Measurements from ENCODE around the gene FGFR2. TPM values are rescaled to one million over a fixed set of nuclear protein-coding genes. Genes with fewer than 3 reads are reported as not detected.
"Not testable (repeated sequence)": the region's sequence is repeated elsewhere in the genome, so short reads cannot be mapped to it uniquely, and the experiment has no call there.

Gene FGFR2
- total RNA-seq, 1 donor from 2014 or later = not detected

GRCh38 chr10:121526135-121526790 is 72.0 kb downstream of the FGFR2 start:
- DNase-seq (ENCODE audit: low read depth) = no peak

- no peak for DNase-seq (ENCODE audit: low read depth)
These were observed 72.8 kb downstream of the FGFR2 start for GRCh38 chr10:121525251-121526134.

GRCh38 chr10:121524157-121524817 is 74.0 kb downstream of the FGFR2 start:
- no peak for DNase-seq (ENCODE audit: low read depth)

GRCh38 chr10:121522831-121523230 is 75.4 kb downstream of the FGFR2 start:
- no peak for DNase-seq (ENCODE audit: low read depth)

GRCh38 chr10:121521794-121522556 is 76.3 kb downstream of the FGFR2 start:
- no peak for DNase-seq (ENCODE audit: low read depth)

GRCh38 chr10:121520526-121520925 is 77.7 kb downstream of the FGFR2 start:
- not testable (repeated sequence) for DNase-seq (ENCODE audit: low read depth)

GRCh38 chr10:121519901-121520493 is 78.2 kb downstream of the FGFR2 start:
- DNase-seq (ENCODE audit: low read depth) = no peak

GRCh38 chr10:121519411-121519810 is 78.8 kb downstream of the FGFR2 start:
- no peak for DNase-seq (ENCODE audit: low read depth)

GRCh38 chr10:121518333-121518732 is 79.9 kb downstream of the FGFR2 start:
- DNase-seq (ENCODE audit: low read depth) = no peak

GRCh38 chr10:121516093-121516865 is 82.0 kb downstream of the FGFR2 start:
- no peak for DNase-seq (ENCODE audit: low read depth)

- no peak for DNase-seq (ENCODE audit: low read depth)
These were observed 83.9 kb downstream of the FGFR2 start for GRCh38 chr10:121514141-121514865.

GRCh38 chr10:121511943-121512342 is 86.3 kb downstream of the FGFR2 start:
- DNase-seq (ENCODE audit: low read depth) = no peak

- DNase-seq (ENCODE audit: low read depth) = no peak
These were observed 86.8 kb downstream of the FGFR2 start for GRCh38 chr10:121511460-121511859.

GRCh38 chr10:121510201-121510771 is 88.0 kb downstream of the FGFR2 start:
- no peak for DNase-seq (ENCODE audit: low read depth)

GRCh38 chr10:121509796-121510195 is 88.4 kb downstream of the FGFR2 start:
- no peak for DNase-seq (ENCODE audit: low read depth)

- DNase-seq (ENCODE audit: low read depth) = no peak
These were observed 89.1 kb downstream of the FGFR2 start for GRCh38 chr10:121509112-121509511.

GRCh38 chr10:121503587-121504051 is 94.6 kb downstream of the FGFR2 start:
- DNase-seq (ENCODE audit: low read depth) = no peak

- no peak for DNase-seq (ENCODE audit: low read depth)
These were observed 96.4 kb downstream of the FGFR2 start for GRCh38 chr10:121501796-121502195.
